ENCODE results near the gene LRP1.

Gene LRP1

DNA sequence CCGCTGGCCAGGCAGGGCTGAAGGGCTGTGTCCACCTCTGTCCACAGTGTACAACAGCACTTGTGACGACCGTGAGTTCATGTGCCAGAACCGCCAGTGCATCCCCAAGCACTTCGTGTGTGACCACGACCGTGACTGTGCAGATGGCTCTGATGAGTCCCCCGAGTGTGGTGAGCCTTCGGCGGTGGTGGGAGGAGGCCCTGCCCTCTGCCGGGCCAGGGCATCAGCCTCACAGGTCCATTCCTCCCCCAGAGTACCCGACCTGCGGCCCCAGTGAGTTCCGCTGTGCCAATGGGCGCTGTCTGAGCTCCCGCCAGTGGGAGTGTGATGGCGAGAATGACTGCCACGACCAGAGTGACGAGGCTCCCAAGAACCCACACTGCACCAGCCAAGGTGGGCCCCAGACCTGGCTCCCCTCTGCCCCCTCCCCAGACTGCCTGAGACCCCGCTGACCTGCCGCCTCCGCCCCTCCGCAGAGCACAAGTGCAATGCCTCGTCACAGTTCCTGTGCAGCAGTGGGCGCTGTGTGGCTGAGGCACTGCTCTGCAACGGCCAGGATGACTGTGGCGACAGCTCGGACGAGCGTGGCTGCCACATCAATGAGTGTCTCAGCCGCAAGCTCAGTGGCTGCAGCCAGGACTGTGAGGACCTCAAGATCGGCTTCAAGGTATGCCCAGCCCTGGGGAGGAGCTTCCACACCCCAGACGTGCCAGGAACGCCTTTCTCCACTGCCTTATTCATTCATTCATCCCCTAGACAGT is 67.5 kb downstream of the LRP1 start:
- TF ChIP-seq POLR2AphosphoS5 (IDR thresholded peaks at IDR 0.05; ENCODE audit: low read depth, low read length), result no peak
- TF ChIP-seq TAF1 (IDR thresholded peaks at IDR 0.05; ENCODE audit: borderline replicate concordance, low read depth, low read length), result no peak
- no peak for TF ChIP-seq POLR2A (IDR thresholded peaks at IDR 0.05; ENCODE audit: low read depth, low read length)
- DNase-seq (ENCODE audit: insufficient read length), result no peak
- FAIRE-seq, result no peak

DNA sequence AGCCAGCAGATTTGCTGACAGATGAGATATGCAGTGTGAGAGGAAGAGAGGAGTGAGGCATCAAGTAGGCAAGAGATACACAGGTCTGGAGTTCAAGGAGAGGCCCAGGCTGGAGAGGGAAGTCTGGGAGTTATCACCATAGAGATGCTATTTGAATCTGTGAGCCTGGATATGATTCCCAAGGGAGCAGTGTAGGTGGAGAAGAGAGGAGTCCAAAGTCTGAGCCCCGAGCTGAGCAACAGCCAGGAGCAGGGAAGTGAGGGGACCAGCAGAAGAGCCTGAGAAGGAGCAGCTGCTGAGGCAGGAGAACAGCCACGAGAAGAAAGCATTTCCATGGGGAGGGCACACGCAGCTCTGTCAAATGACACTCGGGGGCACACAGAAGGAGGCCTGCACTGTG is 68.2 kb downstream of the LRP1 start:
- FAIRE-seq, result no peak
- DNase-seq (ENCODE audit: insufficient read length), result no peak
- TF ChIP-seq POLR2A (IDR thresholded peaks at IDR 0.05; ENCODE audit: low read depth, low read length) (no peak), POLR2AphosphoS5 (IDR thresholded peaks at IDR 0.05; ENCODE audit: low read depth, low read length) (no peak), TAF1 (IDR thresholded peaks at IDR 0.05; ENCODE audit: borderline replicate concordance, low read depth, low read length) (no peak)

DNA sequence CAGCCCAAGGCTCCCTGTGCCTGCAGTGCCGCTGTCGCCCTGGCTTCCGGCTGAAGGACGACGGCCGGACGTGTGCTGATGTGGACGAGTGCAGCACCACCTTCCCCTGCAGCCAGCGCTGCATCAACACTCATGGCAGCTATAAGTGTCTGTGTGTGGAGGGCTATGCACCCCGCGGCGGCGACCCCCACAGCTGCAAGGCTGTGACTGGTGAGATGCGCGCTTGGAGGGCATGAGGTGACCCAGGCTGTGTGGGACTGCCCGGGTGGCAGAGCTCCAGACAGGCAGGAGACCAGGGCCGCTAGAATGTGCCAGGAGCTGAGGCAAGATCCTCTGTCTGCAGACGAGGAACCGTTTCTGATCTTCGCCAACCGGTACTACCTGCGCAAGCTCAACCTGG is 68.7 kb downstream of the LRP1 start:
- FAIRE-seq (no peak), DNase-seq (ENCODE audit: insufficient read length) (no peak)
- TF ChIP-seq POLR2A (IDR thresholded peaks at IDR 0.05; ENCODE audit: low read depth, low read length), result no peak
- no peak for TF ChIP-seq TAF1 (IDR thresholded peaks at IDR 0.05; ENCODE audit: borderline replicate concordance, low read depth, low read length)
- TF ChIP-seq POLR2AphosphoS5 (IDR thresholded peaks at IDR 0.05; ENCODE audit: low read depth, low read length), result no peak

- TF ChIP-seq TAF1 (IDR thresholded peaks at IDR 0.05; ENCODE audit: borderline replicate concordance, low read depth, low read length), result no peak
- no peak for TF ChIP-seq POLR2A (IDR thresholded peaks at IDR 0.05; ENCODE audit: low read depth, low read length)
- TF ChIP-seq POLR2AphosphoS5 (IDR thresholded peaks at IDR 0.05; ENCODE audit: low read depth, low read length), result no peak
- FAIRE-seq (no peak), DNase-seq (ENCODE audit: insufficient read length) (no peak)
These were observed 70.0 kb downstream of the LRP1 start for GRCh38 chr12:57198329-57198728.

- DNase-seq (ENCODE audit: insufficient read length) (no peak), FAIRE-seq (no peak)
- TF ChIP-seq POLR2A (IDR thresholded peaks at IDR 0.05; ENCODE audit: low read depth, low read length) (no peak), TAF1 (IDR thresholded peaks at IDR 0.05; ENCODE audit: borderline replicate concordance, low read depth, low read length) (no peak), POLR2AphosphoS5 (IDR thresholded peaks at IDR 0.05; ENCODE audit: low read depth, low read length) (no peak)
These were observed 70.9 kb downstream of the LRP1 start for GRCh38 chr12:57199191-57199590.

DNA sequence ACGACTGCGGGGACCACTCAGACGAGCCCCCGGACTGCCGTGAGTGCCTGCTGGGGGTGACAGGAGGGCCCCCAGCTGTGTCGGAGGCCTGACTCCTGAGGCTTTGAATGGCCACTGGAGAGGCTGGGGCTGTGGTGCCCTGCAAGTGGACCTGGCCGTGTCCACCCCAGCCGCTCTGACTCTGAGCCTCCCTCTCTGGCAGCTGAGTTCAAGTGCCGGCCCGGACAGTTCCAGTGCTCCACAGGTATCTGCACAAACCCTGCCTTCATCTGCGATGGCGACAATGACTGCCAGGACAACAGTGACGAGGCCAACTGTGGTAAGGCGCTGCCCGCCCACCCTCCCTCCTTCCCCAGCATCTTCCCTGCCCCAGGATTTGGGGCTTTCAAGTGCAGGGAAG is 72.2 kb downstream of the LRP1 start:
- FAIRE-seq, result no peak

GRCh38 chr12:57201219-57201618 is 72.9 kb downstream of the LRP1 start:
- DNase-seq (ENCODE audit: insufficient read length) (no peak), FAIRE-seq (no peak)
- TF ChIP-seq POLR2AphosphoS5 (IDR thresholded peaks at IDR 0.05; ENCODE audit: low read depth, low read length), result no peak
- no peak for TF ChIP-seq TAF1 (IDR thresholded peaks at IDR 0.05; ENCODE audit: borderline replicate concordance, low read depth, low read length)
- no peak for TF ChIP-seq POLR2A (IDR thresholded peaks at IDR 0.05; ENCODE audit: low read depth, low read length)

More for the DNA sequence above, 72.2 kb downstream of the LRP1 start:
- DNase-seq (ENCODE audit: insufficient read length), result no peak
- TF ChIP-seq POLR2A (IDR thresholded peaks at IDR 0.05; ENCODE audit: low read depth, low read length) (no peak), POLR2AphosphoS5 (IDR thresholded peaks at IDR 0.05; ENCODE audit: low read depth, low read length) (no peak), TAF1 (IDR thresholded peaks at IDR 0.05; ENCODE audit: borderline replicate concordance, low read depth, low read length) (no peak)

DNA sequence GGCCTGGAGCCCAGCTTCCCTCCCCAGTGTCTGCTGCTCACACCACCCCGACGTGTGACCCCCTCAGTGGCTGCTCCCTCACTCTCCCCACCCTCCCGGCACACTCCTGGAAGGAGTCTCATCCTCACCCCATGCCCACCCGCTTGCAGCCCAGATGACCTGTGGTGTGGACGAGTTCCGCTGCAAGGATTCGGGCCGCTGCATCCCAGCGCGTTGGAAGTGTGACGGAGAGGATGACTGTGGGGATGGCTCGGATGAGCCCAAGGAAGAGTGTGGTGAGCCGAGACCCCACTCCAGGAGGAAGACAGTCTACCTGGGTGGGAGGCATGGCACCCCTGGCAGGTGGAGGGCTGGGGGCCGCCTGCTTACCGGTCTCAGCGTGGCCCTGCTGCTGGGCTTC is 73.3 kb downstream of the LRP1 start:
- no peak for FAIRE-seq
- TF ChIP-seq POLR2AphosphoS5 (IDR thresholded peaks at IDR 0.05; ENCODE audit: low read depth, low read length), result no peak
- no peak for TF ChIP-seq POLR2A (IDR thresholded peaks at IDR 0.05; ENCODE audit: low read depth, low read length)
- no peak for TF ChIP-seq TAF1 (IDR thresholded peaks at IDR 0.05; ENCODE audit: borderline replicate concordance, low read depth, low read length)
- DNase-seq (ENCODE audit: insufficient read length), result no peak

DNA sequence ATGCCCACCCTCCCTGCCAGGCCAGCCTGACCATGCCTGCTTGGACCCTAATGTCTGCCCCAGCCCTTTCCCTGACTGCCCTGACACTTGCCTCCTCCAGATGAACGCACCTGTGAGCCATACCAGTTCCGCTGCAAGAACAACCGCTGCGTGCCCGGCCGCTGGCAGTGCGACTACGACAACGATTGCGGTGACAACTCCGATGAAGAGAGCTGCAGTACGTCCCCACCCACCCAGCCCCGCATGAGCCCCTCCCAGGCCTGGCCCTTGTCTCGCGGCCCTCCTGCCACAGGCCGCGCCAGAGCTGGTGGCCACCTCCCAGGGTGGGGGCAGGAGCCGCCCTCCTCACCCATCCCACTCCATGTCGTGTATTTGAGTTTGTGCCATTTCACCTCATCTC is 74.0 kb downstream of the LRP1 start:
- TF ChIP-seq TAF1 (IDR thresholded peaks at IDR 0.05; ENCODE audit: borderline replicate concordance, low read depth, low read length) (no peak), POLR2A (IDR thresholded peaks at IDR 0.05; ENCODE audit: low read depth, low read length) (no peak), POLR2AphosphoS5 (IDR thresholded peaks at IDR 0.05; ENCODE audit: low read depth, low read length) (no peak)
- FAIRE-seq (no peak), DNase-seq (ENCODE audit: insufficient read length) (no peak)

DNA sequence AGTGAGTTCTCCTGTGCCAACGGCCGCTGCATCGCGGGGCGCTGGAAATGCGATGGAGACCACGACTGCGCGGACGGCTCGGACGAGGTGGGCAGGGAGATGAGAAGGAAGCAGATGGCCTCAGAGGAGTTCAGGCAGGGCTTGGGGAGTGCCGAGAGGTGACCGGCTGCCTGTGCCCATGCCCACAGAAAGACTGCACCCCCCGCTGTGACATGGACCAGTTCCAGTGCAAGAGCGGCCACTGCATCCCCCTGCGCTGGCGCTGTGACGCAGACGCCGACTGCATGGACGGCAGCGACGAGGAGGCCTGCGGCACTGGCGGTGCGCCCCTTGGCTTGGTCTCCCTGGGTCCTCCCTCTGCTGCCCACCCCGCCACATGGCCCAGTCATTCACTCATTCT is 74.9 kb downstream of the LRP1 start:
- no peak for DNase-seq (ENCODE audit: insufficient read length)
- no peak for FAIRE-seq
- no peak for TF ChIP-seq POLR2AphosphoS5 (IDR thresholded peaks at IDR 0.05; ENCODE audit: low read depth, low read length)
- TF ChIP-seq TAF1 (IDR thresholded peaks at IDR 0.05; ENCODE audit: borderline replicate concordance, low read depth, low read length), result no peak
- no peak for TF ChIP-seq POLR2A (IDR thresholded peaks at IDR 0.05; ENCODE audit: low read depth, low read length)

DNA sequence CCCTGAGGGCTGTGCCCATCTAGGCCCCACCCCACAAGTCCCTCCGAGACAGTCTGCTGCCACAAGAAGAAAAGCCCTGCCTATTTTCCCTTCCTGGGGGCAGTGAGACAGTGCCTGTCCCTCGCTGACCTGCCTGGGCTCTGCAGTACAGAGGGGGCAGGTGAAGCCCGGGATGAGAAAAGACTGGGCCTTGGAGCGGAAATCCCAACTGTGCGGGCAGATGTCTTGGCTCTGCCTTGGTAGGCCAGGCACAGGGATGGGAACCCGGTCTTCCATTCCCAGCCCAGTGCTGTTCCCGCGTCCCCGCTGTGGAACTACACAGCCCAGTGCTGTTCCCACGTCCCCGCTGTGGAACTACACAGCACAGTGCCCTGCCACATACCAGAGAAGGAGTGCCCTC is 75.5 kb downstream of the LRP1 start:
- TF ChIP-seq POLR2A (IDR thresholded peaks at IDR 0.05; ENCODE audit: low read depth, low read length) (no peak), POLR2AphosphoS5 (IDR thresholded peaks at IDR 0.05; ENCODE audit: low read depth, low read length) (no peak), TAF1 (IDR thresholded peaks at IDR 0.05; ENCODE audit: borderline replicate concordance, low read depth, low read length) (no peak)
- FAIRE-seq, result no peak
- no peak for DNase-seq (ENCODE audit: insufficient read length)

GRCh38 chr12:57204454-57204853 is 76.2 kb downstream of the LRP1 start:
- TF ChIP-seq POLR2A (IDR thresholded peaks at IDR 0.05; ENCODE audit: low read depth, low read length) (no peak), TAF1 (IDR thresholded peaks at IDR 0.05; ENCODE audit: borderline replicate concordance, low read depth, low read length) (no peak), POLR2AphosphoS5 (IDR thresholded peaks at IDR 0.05; ENCODE audit: low read depth, low read length) (no peak)
- DNase-seq (ENCODE audit: insufficient read length) (no peak), FAIRE-seq (no peak)

All from GM12892 (cell line).